Astrocyte (in vitro differentiated cells and primary cell): ENCODE data around the gene CBX2. TPM values are rescaled to one million over a fixed set of nuclear protein-coding genes. Genes with fewer than 3 reads are reported as not detected.

Experiments used
- DNase-seq: peaks from one replicate; pipeline ENCODE4 v3.0.0-alpha.2; 2010; ENCODE audit warnings: low read depth
- FAIRE-seq: peaks from 2 replicates; lab custom pipeline; 2011; peaks lifted over from hg19 to GRCh38; lab: Jason Lieb, UNC
- H2AFZ ChIP-seq: 2 replicates; pipeline ENCODE4 v1.6.0; 2012; ENCODE audit warnings: low read depth, low read length, inconsistent platforms
- H3K27ac ChIP-seq: 2 replicates; pipeline ENCODE4 v1.5.1; 2011; ENCODE audit warnings: low read depth, low read length, inconsistent platforms
- H3K27me3 ChIP-seq: 2 replicates; pipeline ENCODE4 v1.6.0; 2011; ENCODE audit warnings: low read length, inconsistent platforms; ENCODE audit not compliant: insufficient read depth
- H3K36me3 ChIP-seq: 2 replicates; pipeline ENCODE4 v1.5.1; 2011; ENCODE audit warnings: low read length, inconsistent platforms; ENCODE audit not compliant: insufficient read depth
- H3K4me1 ChIP-seq: 2 replicates; pipeline ENCODE4 v1.5.1; 2011; ENCODE audit warnings: low read length, inconsistent platforms; ENCODE audit not compliant: insufficient read depth
- H3K4me2 ChIP-seq: 2 replicates; pipeline ENCODE4 v1.6.0; 2012; ENCODE audit warnings: low read length, inconsistent platforms
- H3K4me3 ChIP-seq: 2 replicates; pipeline ENCODE4 v1.5.1; 2011; ENCODE audit warnings: low read depth, mild to moderate bottlenecking, low read length, inconsistent platforms; ENCODE audit not compliant: insufficient read depth
- H3K79me2 ChIP-seq: 2 replicates; pipeline ENCODE4 v1.6.0; 2012; ENCODE audit warnings: mild to moderate bottlenecking, low read length, inconsistent platforms; ENCODE audit not compliant: insufficient read depth
- H3K9ac ChIP-seq: 2 replicates; pipeline ENCODE4 v1.6.0; 2012; ENCODE audit warnings: mild to moderate bottlenecking, low read length, inconsistent platforms
- H3K9me3 ChIP-seq: 2 replicates; pipeline ENCODE4 v1.5.1; 2012; ENCODE audit warnings: low read depth, mild to moderate bottlenecking, low read length, inconsistent platforms; ENCODE audit not compliant: insufficient read depth
- H4K20me1 ChIP-seq: 2 replicates; pipeline ENCODE4 v1.6.0; 2012; ENCODE audit warnings: low read length, inconsistent platforms; ENCODE audit not compliant: insufficient read depth
- H3K27ac Mint-ChIP-seq: one replicate; pipeline ENCODE4 v1.8.0; 2021; ENCODE audit warnings: mild to moderate bottlenecking, mixed read lengths; ENCODE audit not compliant: unreplicated experiment
- H3K27me3 Mint-ChIP-seq: one replicate; pipeline ENCODE4 v1.8.0; 2021; ENCODE audit warnings: low read depth, mixed read lengths; ENCODE audit not compliant: unreplicated experiment
- H3K36me3 Mint-ChIP-seq: one replicate; pipeline ENCODE4 v1.8.0; 2021; ENCODE audit warnings: low read depth, mixed read lengths; ENCODE audit not compliant: unreplicated experiment
- H3K4me1 Mint-ChIP-seq: one replicate; pipeline ENCODE4 v1.8.0; 2021; ENCODE audit warnings: low read depth, mixed read lengths; ENCODE audit not compliant: unreplicated experiment
- H3K4me3 Mint-ChIP-seq: one replicate; pipeline ENCODE4 v1.8.0; 2021; ENCODE audit warnings: mild to moderate bottlenecking, moderate library complexity, mixed read lengths; ENCODE audit not compliant: unreplicated experiment
- H3K9me3 Mint-ChIP-seq: one replicate; pipeline ENCODE4 v1.8.0; 2021; ENCODE audit warnings: mild to moderate bottlenecking, mixed read lengths; ENCODE audit not compliant: unreplicated experiment
- EZH2 ChIP-seq: IDR thresholded peaks from 2 replicates; pipeline ENCODE4 v1.6.1; 2012; ENCODE audit warnings: mild to moderate bottlenecking, low read length, inconsistent platforms; ENCODE audit not compliant: insufficient read depth
- total RNA-seq: library from RNA; stranded (reverse); gene quantifications from 2 replicates; pipeline ENCODE4 v1.2.1, GENCODE V29; 2021
- TF ChIP-seq, protein P1 (sequence below): IDR thresholded peaks from 2 replicates; pipeline ENCODE4 v1.5.1; 2011; ENCODE audit warnings: low read depth, mild to moderate bottlenecking, inconsistent platforms, low read length, moderate library complexity; ENCODE audit not compliant: insufficient read depth

CBX2 gene
- total RNA-seq, 1 donor from 2014 or later: 6.7 TPM

DNA sequence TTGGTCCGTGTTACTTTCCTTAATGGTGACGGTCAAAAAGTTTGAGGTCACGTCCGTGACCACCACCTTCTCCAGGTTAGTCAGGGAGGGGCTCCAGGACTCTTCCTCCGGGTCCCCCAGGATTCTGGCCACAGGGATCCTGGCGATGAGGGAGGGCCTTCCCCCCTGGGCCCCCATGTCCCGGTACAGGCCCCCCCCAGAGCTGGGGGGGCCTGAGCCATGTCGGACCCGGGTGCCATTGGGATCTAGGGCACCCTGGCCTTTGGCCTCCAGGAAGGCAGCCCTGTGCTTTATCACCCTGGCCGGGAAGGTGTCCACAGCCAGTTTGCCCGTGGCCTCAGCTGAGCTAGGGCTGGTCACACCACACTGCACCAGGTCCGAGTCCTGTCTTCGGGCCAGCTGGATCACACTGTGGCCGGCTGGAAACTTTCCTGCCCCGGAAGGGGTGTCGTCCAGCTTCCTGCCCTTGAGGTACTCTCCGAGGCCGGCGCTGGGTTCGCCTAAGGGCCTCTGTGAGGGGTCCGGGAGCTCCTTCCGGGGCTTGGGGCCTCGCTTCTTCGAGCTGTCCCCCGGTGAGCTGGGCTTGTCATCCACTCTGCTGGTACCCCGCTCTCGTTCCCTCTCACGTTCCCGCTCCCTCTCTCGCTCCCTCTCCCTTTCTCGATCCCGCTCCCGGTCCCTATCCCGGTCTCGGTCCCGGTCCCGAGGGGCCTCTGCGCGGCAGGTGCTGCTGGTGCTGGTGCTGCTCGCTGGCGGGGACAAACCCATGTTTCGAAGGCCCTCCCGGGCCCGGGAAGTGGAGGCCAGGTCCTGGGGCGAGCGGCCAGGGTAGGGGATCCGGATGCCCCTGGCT is 16.9 kb downstream of the CBX2 start:
- peaks cover 13% of the 10 kb centered on the region for H3K9me3 Mint-ChIP-seq
- TF ChIP-seq, protein P1, sequence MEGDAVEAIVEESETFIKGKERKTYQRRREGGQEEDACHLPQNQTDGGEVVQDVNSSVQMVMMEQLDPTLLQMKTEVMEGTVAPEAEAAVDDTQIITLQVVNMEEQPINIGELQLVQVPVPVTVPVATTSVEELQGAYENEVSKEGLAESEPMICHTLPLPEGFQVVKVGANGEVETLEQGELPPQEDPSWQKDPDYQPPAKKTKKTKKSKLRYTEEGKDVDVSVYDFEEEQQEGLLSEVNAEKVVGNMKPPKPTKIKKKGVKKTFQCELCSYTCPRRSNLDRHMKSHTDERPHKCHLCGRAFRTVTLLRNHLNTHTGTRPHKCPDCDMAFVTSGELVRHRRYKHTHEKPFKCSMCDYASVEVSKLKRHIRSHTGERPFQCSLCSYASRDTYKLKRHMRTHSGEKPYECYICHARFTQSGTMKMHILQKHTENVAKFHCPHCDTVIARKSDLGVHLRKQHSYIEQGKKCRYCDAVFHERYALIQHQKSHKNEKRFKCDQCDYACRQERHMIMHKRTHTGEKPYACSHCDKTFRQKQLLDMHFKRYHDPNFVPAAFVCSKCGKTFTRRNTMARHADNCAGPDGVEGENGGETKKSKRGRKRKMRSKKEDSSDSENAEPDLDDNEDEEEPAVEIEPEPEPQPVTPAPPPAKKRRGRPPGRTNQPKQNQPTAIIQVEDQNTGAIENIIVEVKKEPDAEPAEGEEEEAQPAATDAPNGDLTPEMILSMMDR: no peak
- no peak for TF ChIP-seq EZH2
- no peaks in the 10 kb centered on the region for H3K36me3 ChIP-seq
- DNase-seq: no peak
- H4K20me1 ChIP-seq: peaks cover 37% of the 10 kb centered on the region
- peaks cover 30% of the 10 kb centered on the region for H3K27me3 Mint-ChIP-seq
- H3K79me2 ChIP-seq: peaks cover 6% of the 10 kb centered on the region
- peaks cover 49% of the 10 kb centered on the region for H3K27me3 ChIP-seq
- no peak overlapping the region for H3K27ac Mint-ChIP-seq
- no peak overlapping the region for H2AFZ ChIP-seq
- no peak overlapping the region for H3K4me3 Mint-ChIP-seq
- H3K9ac ChIP-seq: no peak overlapping the region
- H3K27ac ChIP-seq: no peak overlapping the region
- H3K36me3 Mint-ChIP-seq: peaks cover 2% of the 10 kb centered on the region
- H3K4me1 Mint-ChIP-seq: peaks cover 8% of the 10 kb centered on the region
- H3K4me3 ChIP-seq: no peak overlapping the region
- H3K4me1 ChIP-seq: peaks cover 38% of the 10 kb centered on the region
- H3K9me3 ChIP-seq: no peaks in the 10 kb centered on the region
- no peak overlapping the region for H3K4me2 ChIP-seq
- no peak for FAIRE-seq

DNA sequence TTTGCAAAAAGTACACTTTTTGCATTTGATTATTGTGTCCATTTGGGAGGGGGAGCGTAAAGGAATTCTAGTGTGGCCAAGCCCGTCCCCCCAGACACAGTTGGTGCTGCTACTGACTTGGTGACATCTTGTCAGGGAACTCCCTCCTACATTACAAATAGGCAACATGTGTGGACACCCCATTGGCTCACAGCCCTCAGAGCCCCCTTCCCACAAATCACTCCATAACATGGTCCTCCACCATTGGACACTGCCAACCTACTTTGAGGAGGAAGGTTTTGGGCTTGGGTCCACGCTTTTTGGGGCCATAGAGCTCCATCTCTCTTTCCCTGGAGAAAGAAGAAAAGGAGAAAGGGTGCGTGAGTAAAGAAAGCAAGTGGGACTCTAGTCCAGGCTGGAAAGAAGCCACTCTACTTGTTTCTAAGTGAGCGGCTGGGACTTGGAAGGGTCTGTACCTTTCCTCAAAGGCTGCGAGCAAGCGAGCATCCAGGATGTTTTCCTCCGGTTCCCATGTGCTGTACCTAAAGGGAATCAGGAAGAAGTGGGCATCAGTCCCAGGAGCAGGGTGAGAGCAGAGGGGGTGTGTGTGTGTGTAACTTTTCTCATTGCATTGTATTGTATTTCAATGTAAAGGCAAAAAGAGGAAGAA is 18.0 kb downstream of the CBX2 start:
- H3K4me2 ChIP-seq: peak overlapping the region; percentile 93
- peak overlapping the region; percentile 80 for H3K4me3 ChIP-seq
- Mint-ChIP-seq H3K9me3 (peaks cover 16% of the 10 kb centered on the region), H3K27me3 (peaks cover 32% of the 10 kb centered on the region), H3K4me1 (peaks cover 8% of the 10 kb centered on the region), H3K36me3 (peaks cover 2% of the 10 kb centered on the region), H3K27ac (peak overlapping the region; percentile 75), H3K4me3 (peak overlapping the region; percentile 86)
- FAIRE-seq: no peak
- H3K9ac ChIP-seq: peak overlapping the region; percentile 87
- no peak for TF ChIP-seq EZH2
- TF ChIP-seq, protein P1: no peak
- H3K27ac ChIP-seq: no peak overlapping the region
- no peaks in the 10 kb centered on the region for H3K9me3 ChIP-seq
- H3K27me3 ChIP-seq: peaks cover 48% of the 10 kb centered on the region
- peaks cover 37% of the 10 kb centered on the region for H4K20me1 ChIP-seq
- no peaks in the 10 kb centered on the region for H3K36me3 ChIP-seq
- H3K79me2 ChIP-seq: peaks cover 6% of the 10 kb centered on the region
- H2AFZ ChIP-seq: no peak overlapping the region
- DNase-seq: no peak
- H3K4me1 ChIP-seq: peaks cover 43% of the 10 kb centered on the region
